Cardiac fibroblast (primary cell): ENCODE measurements around the gene PTPN11.
"Not testable (repeated sequence)": the region's sequence is repeated elsewhere in the genome, so short reads cannot be mapped to it uniquely, and the experiment has no call there.

Experiments used
- DNase-seq, 2 donors: peaks; one replicate each; pipeline versions ENCODE4 v3.0.0 to v3.0.0-alpha.2; 2010; ENCODE audit warnings: low read depth in 2 of 2
- H3K4me3 ChIP-seq, 2 donors: replicated peaks in 1 of 2; 1 replicate in 1 of 2; 2 replicates in 1 of 2; pipeline ENCODE4 v1.5.1; 2011; ENCODE audit warnings: low read depth in 2 of 2, low read length in 2 of 2, mild to moderate bottlenecking in 2 of 2, moderate library complexity in 1 of 2
- TF ChIP-seq, protein P1 (sequence below): IDR thresholded peaks from one replicate; pipeline ENCODE4 v1.5.1; 2011; ENCODE audit warnings: low read depth, mild to moderate bottlenecking, low read length, inconsistent platforms

The PTPN11 gene

DNA sequence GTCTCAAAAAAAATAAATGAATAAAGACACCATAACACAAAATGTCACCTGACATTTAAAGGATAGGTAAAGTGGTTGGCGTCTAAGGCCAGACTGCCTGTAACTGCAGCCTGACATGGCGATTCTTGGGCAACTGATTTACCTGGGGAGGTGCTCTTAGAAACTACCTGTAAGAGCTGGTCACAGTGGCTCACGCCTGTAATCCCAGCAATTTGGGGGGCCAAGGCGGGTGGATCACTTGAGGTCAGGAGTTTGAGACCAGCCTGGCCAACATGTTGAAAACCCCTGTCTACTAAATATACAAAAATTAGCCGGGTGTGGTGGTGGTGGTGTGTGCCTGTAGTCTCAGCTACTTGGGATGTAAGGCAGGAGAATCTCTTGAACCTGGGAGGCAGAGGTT lies 17.7 kb upstream of the PTPN11 start:
- TF ChIP-seq, protein P1, sequence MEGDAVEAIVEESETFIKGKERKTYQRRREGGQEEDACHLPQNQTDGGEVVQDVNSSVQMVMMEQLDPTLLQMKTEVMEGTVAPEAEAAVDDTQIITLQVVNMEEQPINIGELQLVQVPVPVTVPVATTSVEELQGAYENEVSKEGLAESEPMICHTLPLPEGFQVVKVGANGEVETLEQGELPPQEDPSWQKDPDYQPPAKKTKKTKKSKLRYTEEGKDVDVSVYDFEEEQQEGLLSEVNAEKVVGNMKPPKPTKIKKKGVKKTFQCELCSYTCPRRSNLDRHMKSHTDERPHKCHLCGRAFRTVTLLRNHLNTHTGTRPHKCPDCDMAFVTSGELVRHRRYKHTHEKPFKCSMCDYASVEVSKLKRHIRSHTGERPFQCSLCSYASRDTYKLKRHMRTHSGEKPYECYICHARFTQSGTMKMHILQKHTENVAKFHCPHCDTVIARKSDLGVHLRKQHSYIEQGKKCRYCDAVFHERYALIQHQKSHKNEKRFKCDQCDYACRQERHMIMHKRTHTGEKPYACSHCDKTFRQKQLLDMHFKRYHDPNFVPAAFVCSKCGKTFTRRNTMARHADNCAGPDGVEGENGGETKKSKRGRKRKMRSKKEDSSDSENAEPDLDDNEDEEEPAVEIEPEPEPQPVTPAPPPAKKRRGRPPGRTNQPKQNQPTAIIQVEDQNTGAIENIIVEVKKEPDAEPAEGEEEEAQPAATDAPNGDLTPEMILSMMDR: no peak
- H3K4me3 ChIP-seq: no peak overlapping the region
- no peak for DNase-seq

DNA sequence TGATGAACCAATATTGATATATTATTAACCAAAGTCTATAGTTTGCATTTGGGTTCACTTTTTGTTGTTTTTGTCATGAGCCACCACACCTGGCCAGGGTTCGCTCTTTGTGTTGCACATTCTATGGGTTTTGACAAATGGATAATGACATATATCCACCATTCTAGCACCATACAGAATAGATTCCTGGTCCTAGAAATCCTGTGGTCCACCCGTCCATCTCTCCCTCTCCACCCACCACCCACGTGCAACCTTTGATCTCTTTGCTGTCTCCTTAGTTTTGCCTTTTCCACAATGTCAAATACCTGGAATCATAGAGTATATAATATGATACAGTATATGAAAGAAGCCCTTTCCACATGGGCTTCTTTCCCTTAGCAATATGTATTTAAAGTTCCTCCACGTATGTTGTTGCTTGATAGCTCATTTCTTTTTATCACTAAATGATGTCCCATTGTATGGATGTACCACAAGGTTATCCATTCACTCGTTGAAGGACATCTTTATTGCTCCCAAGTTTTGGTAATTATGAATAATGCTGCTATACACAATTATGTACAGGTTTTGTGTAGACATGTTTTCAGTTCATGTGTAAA lies 16.7 kb upstream of the PTPN11 start:
- DNase-seq: no peak
- H3K4me3 ChIP-seq: no peak overlapping the region
- TF ChIP-seq, protein P1: no peak

DNA sequence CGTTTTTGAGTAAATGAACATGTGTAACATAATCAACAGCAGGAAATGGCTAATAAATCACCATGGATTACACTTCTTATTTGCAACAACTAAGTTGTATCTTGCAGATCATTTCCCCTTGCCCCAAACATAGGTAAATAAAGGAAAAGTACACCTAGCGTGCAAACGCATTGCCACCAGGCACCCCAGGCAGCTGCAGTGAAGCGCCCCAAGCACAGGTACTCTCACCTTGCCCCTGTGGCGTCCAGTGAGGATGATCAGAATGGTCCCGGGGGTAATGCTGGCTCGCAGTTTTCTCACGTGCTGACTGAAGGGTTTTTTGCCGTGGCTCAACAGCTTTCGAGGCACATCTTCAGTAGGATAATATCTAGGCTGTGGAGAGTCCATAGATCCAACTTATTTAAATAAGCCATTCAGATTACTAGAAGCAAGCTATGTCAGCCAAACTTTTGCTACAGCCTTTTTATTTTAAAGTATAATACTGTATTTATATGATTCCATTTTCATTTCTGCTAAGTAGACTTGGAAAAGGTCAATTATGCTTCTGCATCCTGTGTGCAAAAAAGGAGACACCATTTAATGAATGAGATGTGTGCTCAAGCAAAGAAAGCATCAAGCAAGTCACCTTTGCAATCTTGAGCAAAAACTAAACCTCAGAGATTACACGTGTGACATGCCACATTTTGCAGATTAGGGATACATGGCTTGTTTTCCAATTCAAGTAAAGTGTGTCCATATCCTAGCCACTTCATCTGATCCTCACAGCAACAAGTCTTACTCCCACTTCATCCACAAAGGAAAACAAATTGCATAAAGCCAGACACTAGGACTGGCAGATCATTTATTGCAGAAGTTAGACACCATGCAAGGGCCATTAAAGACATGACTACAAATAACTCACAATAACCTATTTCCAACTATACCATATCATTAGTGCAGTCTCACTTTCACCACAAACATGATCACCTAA lies 11.9 kb upstream of the PTPN11 start:
- TF ChIP-seq, protein P1: no peak
- DNase-seq: no peak
- peak overlapping the region in 1 of 2 donors; percentile 74 for H3K4me3 ChIP-seq

DNA sequence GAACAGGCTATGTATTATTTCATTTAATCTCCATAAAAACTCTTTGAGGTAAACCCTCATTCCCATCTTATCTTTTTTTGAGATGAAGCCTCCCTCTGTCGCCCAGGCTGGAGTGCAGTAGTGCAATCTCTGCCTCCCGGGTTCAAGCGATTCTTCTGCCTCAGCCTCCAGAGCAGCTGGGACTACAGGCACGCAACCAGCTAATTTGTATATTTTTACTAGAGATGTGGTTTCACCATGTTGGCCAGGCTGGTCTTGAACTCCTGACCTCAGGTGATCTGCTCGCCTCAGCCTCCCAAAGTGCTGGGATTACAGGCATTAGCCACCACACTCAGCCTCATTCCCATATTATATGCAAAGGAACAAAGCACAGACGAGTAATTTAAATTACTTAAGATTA lies 11.1 kb upstream of the PTPN11 start:
- DNase-seq: not testable (repeated sequence)
- H3K4me3 ChIP-seq: peak overlapping the region in 1 of 2 donors; percentile 74

DNA sequence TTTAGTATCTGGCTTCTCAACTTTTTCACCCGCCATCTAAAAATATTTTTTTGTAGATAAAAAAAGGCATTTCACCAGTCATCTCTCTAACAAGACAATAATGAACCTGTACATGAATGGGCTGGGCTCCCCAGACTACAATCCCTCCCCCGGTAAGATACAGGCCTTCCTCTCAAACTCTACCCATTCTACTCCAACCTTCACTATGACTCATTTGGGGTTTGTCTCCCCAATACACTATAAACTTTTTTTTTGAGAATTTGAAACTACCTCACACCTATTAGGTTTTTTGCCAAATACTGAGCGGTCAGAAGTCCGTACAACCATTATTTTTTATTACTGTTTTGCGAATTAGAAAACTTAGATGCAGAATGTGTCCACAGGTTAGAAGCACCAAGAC lies 10.1 kb upstream of the PTPN11 start:
- peak overlapping the region; percentile 74 to 76 for H3K4me3 ChIP-seq
- TF ChIP-seq, protein P1: no peak
- peak in 1 of 2 donors; percentile 35 for DNase-seq

DNA sequence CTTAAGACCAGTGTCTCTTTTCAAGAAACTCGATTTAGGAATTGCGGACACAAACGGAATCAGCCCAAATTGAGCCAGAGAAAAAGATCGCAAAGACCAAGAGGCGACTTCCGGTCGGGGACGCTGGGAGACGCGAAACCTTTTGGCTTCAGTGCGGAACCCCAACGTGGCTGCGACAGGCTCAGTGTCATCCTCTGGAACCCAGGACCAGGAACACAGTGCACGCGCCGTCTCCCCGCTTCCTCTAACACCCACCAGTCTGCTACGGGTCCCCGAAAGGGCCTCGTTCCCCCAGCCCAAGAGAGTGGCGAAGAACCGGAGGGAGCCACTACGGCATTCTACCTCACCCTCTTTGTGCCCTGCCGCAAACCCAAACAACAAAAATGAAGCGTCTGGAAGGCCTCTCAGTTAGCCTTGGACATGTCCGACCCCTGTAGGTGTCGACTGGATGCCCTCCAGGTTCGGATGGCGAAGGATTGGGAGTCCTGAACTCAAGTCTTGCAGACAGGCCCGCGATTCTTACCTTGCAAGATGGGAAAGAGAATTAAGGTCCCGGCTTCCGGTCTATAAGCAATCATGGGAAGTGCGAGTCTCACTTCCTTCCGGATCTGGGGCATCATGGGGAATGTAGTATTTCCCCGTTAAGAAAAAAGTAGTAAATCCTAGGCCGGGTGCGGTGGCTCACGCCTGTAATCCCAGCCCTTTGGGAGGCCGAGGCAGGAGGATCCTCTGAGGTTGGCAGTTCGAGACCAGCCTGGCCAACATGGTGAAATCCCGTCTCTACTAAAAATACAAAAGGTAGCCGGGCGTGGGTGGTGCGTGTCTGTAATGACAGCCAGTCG lies 9.5 kb upstream of the PTPN11 start, which contains the start of gene RPL6:
RPL6 (minus strand) TSS at position 542 of the 842 bp plus-strand sequence. CDS start 949 bp downstream, outside the sequence.
- TF ChIP-seq, protein P1: no peak
- DNase-seq: peak; percentile 95 to 97
- peak within 1 kb of the TSS; percentile 74 to 76 for H3K4me3 ChIP-seq

DNA sequence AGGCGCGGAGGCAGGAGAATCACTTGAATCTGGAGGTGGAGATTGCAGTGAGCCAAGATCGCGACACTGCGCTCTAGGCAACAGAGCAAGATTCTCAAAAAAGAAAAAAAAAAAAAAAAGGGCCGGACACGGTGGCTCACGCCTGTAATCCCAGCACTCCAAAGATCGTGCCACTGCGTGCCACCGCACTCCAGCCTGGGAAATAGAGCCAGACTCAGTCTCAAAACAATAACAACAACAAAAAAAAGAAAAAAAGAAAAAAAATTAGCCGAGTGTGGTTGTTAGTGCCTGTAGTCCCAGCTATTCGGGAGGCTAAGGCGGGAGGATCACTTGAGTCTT lies 8.9 kb upstream of the PTPN11 start:
- TF ChIP-seq, protein P1: no peak
- DNase-seq: no peak
- no peak overlapping the region for H3K4me3 ChIP-seq
